DMS79 treated with DMSO at 0.1 percent for 48 hours (cell line): ENCODE measurements around the gene PDXDC1.
"Not testable (repeated sequence)": the region's sequence is repeated elsewhere in the genome, so short reads cannot be mapped to it uniquely, and the experiment has no call there.

Source experiments
- DNase-seq: peaks from one replicate; lab custom pipeline; 2025; lab: John Stamatoyannopoulos, UW

PDXDC1 gene

DNA sequence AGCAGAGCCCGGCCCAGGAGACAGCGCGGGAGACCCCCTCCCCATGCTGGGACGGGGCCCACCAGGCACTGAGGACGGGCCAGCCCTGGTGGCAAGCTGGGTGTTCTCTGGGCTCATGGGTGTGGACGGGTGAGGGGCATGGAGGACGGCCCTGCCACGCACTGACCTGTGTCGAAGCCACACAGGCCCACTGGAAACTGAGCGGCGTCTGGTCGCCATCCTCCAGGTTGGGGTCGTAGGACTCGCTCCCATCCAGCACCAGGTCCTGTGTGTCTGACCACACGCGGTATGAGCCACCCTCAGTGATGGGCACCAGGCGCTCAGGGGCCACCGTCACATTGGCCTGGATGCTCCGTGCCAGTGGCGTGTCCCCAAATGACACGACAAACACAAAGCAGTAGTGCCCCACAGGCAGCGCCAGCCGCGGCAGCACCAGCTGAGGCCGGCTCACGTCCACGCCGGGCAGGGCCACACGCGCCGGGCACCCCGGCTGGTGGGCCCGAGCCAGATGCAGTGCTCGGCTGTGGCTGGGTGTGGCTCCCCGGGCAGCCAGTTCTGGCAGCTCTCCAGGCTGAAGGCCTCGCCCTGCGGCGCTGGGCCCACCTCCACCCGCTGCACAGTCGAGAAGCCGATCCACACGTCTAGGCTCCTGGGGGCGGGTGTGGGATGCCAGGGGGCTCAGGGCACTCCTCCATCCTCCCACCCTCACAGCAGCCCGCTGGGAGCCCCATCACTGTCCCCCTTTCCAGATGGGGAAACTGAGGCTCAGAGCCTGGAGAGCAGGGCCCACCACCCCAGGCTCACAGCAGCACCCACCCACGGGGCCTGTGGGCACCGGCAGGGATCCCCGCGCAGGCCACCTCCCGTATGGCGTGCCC lies 160.9 kb downstream of the PDXDC1 start:
- DNase-seq: not testable (repeated sequence)

DNA sequence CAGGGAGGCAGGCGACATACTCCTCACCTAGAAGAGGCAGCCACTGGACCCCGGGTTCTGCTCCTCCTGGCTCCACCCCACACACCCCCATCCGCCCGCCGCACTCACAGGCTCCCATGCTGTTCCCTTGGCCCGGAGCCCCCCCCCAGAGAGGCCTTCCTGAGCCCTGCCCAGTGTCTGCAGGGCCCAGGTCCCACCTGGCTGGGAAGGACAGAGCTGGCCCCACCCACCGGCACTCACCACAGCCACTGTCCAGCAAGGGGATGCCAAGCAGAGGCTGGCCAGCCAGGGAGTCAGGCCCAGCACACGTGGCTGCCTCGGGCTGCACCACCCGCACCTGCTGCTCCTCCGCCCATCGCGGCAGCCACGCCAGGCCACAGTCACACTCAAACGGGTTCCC lies 162.7 kb downstream of the PDXDC1 start:
- not testable (repeated sequence) for DNase-seq

DNA sequence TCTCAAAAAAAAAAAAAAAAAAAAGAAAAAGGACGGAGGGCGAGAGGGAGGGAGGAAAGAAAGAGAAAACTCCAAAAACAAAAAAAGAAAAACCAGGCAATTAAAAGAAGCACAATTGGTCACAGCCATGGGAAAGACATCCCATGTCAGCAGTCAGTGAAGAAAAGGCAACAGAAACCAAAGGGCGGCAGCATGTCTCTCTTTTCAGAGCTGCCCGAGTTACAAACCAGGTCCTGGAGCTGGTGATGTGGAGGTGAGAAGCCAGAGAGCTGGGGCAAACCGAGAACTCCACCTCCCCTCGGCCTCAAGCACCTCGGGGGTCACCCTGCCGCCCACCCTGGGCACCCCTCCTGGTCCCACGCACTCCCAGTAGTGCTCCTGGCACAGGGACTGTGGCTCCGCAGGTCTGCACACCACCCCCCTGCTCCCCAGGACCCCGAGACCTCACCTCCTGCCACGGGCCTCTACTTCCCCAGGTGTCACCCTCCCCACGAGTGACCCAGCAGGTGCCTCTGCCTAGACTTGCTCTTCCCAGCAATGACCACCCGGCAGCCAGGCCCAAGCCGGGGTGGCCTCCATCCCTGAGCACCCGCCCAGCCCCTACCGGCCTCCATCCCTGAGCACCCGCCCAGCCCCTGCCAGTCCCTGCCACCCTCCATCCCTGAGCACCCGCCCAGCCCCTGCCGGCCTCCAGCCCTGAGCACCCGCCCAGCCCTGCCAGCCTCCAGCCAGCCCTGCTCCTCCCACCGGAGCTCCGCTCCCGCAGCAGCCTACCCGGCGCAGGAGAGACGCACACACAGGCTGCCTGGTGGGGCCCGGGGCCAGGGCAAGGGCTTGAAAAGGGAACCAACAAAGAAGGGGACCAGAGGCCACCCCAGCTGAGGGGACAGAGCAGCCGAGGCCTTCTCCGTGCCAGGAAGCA lies 165.9 kb downstream of the PDXDC1 start:
- DNase-seq: not testable (repeated sequence)

DNA sequence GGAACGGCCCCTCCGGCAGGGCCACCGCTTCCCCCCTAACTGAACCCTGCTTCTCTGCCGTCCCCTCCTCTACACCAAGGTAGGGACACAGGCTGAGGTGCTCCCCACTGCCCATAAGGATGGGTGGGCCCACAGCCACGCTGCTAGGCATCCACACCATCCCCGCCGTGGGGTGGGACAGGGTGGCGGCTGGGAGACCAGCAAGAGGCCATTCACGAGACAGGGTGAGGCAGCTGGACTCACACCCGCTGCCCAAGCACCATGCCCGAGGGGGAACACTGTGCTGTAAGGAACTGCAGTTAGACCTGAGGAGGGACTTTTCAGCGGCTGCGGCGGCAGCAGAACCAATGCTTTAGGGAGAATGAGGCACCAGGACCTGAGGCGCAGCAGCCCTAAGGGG lies 166.8 kb downstream of the PDXDC1 start:
- no peak for DNase-seq

DNA sequence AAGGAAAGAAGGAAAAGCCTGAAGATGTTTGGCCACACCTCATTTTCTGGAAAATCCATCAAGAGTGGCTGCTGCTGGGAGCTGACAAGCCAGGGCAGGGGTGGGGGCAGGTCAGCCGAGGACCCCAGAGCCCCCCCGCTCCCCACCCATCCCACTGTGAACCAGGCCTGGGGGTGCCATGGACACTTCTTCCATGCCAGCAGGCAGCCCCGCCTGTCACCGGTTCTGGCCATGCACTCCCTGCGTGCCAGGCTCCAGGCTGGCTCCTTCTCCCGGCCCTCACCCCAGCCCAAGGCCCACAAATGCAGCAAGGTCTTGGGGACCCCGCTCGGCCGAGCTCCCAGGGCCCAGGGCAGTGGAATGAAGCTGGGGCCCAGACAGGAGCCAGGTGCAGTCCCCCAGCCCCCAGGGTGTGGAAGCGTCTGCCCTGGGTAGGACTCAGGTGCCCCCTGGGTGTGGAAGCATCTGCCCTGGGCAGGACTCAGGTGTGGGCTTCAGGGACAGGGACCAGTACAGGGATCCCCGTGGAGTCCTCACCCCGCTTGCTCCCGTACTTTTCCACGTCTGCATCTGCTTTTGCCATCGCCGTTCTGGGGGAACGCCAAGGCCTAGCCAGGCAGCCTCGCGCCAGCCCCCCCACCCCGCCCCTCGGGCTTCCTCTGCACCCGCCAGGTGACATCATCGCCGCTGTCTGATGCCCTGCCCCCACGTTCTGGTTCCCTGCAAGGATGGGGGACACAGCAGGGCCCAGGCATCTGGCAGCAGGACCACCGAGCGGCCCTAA lies 167.5 kb downstream of the PDXDC1 start:
- not testable (repeated sequence) for DNase-seq

DNA sequence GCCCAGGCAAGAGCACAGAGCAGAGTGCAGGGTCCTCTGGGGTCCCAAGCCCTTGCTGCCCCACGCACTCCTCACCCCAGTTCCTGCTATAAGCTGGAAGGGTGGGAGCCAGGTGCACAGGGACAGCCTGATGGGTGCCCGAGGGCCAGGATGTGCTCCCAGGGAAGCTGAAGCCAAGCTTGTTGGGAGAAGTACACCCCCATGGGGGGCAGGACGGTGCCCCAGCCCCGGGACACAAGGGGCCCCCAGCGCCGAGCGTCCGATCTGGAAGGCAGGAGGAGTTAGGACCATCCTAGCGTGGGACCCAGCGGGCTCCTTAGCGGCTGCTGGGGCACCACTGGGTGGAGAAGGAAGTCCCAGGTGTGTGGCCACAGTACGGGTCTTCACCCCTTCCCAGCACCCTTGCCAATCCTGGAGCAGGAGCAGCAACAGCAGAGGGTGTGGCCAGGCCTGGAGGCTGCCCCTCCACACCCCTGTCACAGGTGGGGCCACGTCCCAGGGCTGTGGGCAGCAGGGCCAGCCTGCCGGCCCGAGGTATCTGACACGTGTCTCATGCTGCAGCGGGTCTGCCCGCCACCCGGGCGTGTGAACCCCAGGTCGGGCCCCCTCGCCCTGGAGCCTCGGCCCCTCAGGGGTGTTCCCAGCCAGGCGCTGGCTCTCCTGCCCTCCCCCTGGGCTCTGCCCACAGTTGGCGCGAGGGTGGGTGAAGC lies 168.2 kb downstream of the PDXDC1 start:
- not testable (repeated sequence) for DNase-seq

DNA sequence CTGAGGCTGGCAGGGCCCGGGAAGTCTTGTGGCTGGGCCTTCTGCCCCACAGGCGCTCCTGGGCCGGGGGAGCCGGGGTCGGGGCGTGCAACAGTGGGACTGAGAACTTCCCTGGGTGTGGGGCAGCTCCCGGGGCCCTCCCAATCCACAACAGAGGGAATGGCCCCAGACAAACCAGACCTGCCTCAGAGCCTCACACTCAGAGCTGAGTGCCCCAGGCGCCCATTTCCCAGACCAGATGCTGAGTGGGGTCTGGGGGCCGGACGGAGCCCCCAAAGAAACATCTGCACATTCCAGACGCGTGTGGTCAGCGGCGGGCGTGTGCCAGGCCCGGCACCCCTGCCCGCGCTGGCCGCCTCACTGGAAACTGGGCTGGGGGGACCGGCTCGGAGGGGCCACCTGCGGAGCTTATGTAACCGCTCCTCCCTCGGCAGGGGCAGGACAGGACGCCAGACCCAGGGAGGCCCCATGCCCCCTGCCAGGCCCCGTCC lies 168.8 kb downstream of the PDXDC1 start:
- not testable (repeated sequence) for DNase-seq

DNA sequence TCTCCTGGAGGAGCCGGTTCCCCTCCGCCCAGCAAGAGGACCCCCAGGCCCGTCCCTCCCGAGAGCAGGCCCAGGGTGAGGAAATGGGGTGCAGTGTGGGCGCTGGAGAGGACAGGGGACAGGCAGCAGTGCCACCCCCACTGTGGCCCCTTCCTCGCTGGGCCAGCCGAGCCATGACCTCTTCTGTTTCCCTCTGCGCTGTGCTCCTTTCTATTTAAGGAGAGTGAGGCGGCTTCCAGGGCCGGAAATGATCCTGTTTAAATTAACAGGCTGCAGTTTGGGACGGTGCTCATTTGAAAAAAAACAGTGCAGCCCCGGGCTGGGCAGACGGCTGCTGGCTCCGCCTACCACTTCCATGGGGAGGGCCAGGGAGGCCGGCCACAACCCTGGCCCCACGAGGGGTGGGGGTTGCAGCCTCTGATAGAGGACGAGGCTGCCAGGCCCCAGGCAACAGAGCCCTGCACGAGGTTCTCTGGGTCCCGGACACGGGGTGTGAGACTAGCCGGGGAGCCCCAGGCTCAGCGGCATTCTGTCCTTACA lies 169.3 kb downstream of the PDXDC1 start:
- DNase-seq: not testable (repeated sequence)

DNA sequence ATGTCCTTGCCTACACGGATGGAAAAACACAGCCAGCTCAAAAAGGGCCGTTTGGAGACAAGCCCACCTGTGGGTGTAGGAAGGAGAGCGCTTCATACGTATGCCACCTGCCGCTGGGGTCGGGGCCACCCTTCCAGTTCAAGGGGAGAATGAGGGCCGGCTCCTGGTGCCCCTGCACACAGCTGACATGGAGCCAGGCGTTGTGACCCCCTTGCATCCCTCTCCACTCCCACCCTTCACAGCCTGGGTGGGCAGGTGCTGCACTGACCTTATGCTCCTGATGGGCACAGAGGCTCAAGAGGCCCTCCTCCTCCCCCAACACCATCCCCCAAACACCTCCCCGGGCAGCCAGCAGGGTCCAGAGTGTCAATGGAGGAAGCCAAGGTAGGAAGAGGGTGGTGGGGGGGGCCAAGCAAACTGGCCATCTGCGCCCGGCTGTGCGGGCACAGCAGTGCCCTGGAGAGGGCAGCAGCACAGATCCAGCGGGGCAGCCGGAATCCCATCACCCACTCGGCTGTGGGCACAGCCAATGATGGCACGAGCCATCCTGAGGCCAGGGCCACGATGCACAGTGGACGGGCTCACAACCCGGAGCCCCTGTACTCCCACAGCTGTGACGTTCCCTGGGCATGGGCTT lies 170.1 kb downstream of the PDXDC1 start:
- not testable (repeated sequence) for DNase-seq

DNA sequence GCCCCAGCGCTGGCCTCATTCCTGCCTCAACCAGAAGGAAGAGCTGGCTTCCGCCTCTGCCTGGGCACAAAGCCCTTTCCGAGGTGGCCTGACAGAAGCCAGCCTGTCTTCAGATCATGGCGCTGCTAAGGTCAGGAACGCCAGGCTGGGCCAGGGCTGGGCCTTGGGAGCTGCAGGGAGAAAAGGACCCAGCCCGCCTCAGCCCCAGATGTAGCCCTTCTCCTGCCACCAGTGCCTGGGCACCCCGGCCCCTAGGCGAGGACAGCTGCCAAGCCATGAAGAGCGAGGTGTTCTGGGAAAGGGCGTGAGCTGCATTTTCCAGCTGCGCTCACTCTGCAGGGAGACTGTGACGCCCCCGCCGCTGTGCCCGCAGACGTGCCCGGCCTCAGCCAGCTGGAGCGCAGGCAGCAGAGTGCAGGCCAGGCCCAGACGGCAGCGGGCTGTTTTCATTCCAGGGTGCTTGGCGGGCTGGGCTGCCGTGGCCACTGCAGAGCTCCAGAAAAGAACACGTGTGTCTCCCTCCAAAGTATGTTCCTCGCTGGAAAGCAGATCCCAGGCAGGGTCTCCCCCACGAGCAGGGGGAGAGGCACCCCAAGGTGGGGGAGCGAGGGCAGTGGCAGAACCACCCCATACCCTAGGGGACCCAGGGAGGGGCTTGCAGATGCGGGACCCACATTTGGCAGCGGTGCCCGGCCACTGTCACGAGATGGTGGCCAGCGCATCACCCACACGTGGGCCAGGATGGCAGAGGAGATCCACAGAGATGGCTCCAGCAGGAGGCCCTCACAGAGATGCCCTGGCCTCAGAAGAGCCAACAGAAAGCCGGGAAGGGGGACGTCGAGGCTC lies 170.8 kb downstream of the PDXDC1 start:
- DNase-seq: not testable (repeated sequence)

DNA sequence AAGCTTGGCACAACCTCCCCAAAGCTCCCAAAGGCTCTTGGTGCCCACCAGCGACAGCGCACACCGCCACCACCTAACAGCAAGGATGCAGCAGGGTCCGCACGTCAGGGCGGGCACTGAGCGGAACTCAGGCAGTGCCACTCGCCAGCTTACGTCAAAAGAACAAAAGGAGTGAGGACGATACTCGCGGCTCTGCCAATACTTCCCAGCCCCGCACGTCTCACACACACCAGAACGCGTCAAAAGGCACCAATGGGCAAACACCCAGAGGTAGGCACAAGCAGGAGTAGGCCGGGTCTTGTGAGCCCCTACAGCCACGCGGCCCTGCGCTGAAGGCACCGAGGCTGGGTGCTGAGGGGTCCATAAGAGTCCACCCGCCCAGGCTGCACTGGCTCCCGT lies 171.4 kb downstream of the PDXDC1 start:
- DNase-seq: not testable (repeated sequence)

DNA sequence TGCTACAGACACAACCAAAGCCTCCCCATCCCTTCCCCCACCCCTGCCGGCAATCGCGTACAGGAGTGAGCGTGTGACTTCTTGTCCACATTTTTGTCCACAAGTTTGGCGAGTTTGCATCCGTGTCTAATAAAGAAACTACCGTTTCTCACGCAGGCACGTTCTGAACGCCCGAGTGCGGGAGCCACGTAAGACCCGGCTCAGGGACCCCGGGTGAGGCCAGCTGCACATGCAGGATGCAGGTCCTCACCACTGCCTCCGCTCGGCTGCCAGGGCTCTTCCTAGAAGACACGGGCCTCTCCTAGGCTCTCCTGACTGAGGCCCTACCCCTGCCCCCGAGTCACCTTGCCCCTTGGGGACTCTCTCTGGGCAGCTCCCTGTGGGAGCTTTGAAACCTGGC lies 174.0 kb downstream of the PDXDC1 start:
- DNase-seq: not testable (repeated sequence)

DNA sequence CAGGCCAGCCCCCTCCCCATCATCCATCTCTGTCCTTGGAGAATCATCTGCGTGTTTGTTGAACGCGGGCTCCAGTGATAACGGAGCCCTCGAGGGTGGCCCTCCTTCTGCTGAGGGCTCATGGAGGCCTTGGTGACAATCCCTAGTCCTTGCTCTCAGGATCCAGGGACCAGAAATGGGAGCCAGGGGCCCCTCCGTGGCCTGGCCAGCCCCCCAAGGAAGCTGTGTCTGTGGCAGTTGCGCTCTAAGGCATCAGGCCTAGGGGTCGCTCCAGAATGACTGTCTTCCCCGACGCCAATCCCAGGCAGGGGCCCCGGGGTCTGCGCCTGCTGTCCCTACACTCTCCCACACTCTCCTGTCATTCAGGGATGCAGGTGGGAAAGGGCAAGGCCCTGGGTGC lies 174.4 kb downstream of the PDXDC1 start:
- DNase-seq: not testable (repeated sequence)

DNA sequence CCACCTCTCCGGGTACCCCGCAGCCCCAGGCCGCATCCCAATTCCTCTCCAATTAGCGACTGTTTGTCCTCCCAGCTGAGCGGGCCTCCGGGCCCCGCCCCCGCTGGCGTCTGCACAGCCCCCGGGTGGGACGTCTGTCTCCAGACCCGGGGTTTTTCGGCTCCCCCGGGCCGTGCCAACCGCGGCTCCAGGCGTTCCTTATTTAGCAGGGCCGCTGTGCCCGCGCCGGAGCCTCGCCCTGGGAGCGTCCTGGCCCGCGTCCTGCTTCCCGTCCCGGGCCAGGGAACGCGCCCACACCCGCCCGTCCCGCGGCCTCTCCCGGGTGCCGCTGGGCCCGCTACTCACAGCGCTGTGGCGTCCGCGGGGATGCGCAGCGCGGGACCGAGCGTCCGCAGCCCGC lies 179.2 kb downstream of the PDXDC1 start:
- DNase-seq: not testable (repeated sequence)

DNA sequence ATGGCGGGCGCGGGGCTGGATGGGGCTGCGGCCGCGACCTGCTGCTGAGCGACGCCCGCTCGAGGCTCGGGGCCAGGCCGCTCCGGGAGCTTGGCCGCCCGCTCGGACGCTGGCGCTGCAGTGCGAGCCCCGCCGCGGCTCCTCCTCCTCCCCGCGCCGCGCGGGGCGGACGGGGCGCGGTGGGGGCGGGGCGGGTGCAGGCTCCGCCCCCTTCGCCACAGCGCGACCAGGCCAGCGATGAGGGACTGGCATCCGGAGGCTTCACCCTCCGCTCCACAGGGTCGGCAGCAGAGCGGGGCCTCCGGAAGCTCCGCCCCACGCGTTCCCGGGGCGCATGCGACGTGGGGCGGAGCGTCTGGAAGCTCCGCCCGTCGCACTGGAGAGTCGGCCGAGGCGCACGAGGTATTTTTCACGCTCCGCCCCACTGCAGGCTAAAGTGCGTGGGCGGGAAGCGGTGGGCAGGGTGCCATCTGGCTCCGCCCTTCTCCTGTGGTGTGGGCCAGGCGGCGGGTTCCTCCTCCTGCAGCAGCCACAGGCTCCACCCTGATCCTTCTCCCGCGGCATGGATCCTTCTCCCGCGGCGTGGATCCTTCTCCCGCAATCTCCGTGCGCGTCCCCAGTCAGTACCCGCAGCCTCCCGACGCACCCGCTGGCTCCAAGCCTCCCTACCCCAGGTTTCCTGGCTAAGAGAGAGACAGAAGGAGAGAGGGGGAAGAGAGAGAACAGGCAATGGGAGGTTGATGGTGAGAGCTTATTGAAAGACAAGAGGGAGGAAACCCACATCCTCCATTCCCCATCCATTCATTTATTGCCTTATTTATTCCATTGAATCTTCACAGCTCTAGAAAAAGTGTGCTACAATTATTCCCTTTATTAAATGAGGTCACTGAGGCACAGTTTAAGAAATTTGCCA lies 180.1 kb downstream of the PDXDC1 start:
- peak; percentile 30 for DNase-seq

DNA sequence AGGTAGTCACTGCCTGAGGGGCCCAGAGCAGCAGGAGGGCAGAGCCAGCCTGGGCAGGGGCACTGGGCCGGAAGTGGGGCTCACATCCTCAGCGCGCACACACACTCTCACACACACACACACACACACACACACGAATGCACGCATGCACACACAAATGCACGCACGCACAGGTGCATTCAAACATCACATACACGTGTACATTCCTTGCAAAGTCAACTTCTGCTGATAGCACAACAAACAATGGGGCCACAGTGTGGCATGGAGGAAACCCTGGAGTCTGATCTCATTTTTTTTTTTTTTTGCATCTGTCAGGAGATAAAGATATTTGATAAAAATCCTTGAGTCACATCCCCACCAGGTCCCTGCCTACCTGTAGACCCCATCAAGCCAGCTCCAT lies 182.8 kb downstream of the PDXDC1 start:
- DNase-seq: not testable (repeated sequence)

DNA sequence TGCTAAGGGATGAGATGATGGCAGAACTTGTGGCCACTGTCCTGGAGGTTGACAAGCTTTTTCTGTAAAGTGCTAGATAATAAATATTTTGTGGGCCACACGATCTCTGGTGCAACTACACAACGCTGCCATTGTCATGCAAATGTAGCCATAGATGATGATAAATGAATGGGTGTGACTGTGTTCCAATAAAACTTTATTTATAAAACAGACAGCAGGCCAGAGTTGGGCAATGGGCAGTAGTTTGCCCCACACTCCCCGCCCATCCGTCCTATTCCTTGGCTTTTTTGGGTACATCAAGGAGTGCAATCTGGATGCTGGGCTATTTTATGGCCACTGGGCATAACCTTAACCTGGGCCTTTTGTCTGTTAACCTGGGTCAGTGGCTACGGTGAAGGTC lies 184.8 kb downstream of the PDXDC1 start:
- DNase-seq: not testable (repeated sequence)

DNA sequence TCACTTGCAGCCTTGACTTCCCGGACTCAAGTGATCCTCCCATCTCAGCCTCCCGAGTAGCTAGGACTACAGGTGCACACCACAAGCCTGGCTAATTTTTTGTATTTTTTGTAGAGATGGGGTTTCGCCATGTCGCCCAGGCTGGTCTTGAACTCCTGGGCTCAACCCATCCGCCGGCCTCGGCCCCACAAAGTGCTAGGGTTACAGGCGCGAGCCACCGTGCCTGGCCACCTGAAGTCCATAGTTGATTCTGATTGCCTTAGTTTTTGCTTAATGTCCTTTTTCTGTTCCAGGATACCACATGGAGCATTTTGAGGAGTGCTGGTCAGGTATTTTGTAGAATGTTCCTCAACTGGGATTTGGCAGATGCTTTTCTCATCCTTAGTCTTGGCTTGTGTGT lies 185.7 kb downstream of the PDXDC1 start:
- not testable (repeated sequence) for DNase-seq
